Measurements from ENCODE around the gene IMPA2. TPM values are rescaled to one million over a fixed set of nuclear protein-coding genes. Genes with fewer than 3 reads are reported as not detected.
"Not testable (repeated sequence)": the region's sequence is repeated elsewhere in the genome, so short reads cannot be mapped to it uniquely, and the experiment has no call there.

Gene IMPA2
- total and polyA plus RNA-seq, 4 donors, result 43.4 to 65.4 (median 61.5) TPM

GRCh38 chr18:12066910-12067511 is 85.7 kb downstream of the IMPA2 start:
- ATAC-seq (ENCODE audit: insufficient read depth, low FRiP score) (no peak), DNase-seq (no peak)
- WGBS, 2 donors, result 98 to 99% methylated on average over 47 of the region's 47 CpGs
- Histone ChIP-seq H3K36me3 (ENCODE audit: control insufficient read depth in 4 of 4, insufficient read depth in 4 of 4, low read length in 4 of 4) (no peaks in the 10 kb centered on the region), H3K27me3 (ENCODE audit: control insufficient read depth in 3 of 3, insufficient read depth in 3 of 3, low read length in 2 of 3) (no peaks in the 10 kb centered on the region), H3K9me3 (ENCODE audit: control insufficient read depth in 4 of 4, insufficient read depth in 3 of 4, low read length in 3 of 4) (no peaks in the 10 kb centered on the region), H3K27ac (ENCODE audit: low read depth in 1 of 2, low read length in 1 of 2) (no peak overlapping the region), H3K4me3 (no peak overlapping the region), H3K4me1 (ENCODE audit: control insufficient read depth in 5 of 5, insufficient read depth in 5 of 5, low read length in 5 of 5) (peaks cover 0 to 2% (median 0%) of the 10 kb centered on the region in 5 donors), H3K9ac (ENCODE audit: insufficient read depth in 1 of 2, low read length in 2 of 2) (no peak overlapping the region)
- TF ChIP-seq CTCF (IDR thresholded peaks at IDR 0.05; ENCODE audit: control extremely low read depth, extremely low read depth), result no peak

DNA sequence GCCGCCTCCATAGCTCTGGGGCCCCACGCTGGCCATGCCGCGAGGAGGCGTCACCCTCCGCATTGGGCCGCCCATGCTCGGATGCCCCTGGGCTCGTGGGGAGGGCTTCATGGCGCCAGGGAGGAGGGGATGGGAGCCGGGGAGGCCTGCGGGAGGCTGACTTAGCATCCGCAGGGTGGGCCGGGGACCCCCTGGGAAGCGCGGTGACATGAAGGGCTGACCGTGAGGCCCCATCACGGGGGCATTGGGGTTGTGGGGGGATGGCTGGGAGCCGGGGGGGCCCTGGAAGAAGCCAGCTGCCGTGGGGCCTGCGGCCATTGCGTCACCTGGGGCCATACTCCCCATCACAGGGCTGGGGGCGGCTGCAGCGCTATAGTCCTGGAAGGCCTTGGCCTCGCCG is 86.4 kb downstream of the IMPA2 start:
- Histone ChIP-seq H3K9me3 (ENCODE audit: control insufficient read depth in 4 of 4, insufficient read depth in 3 of 4, low read length in 3 of 4) (no peaks in the 10 kb centered on the region), H3K27me3 (ENCODE audit: control insufficient read depth in 3 of 3, insufficient read depth in 3 of 3, low read length in 2 of 3) (no peaks in the 10 kb centered on the region), H3K27ac (ENCODE audit: low read depth in 1 of 2, low read length in 1 of 2) (no peak overlapping the region), H3K4me1 (ENCODE audit: control insufficient read depth in 5 of 5, insufficient read depth in 5 of 5, low read length in 5 of 5) (peaks cover 0 to 2% (median 0%) of the 10 kb centered on the region in 5 donors), H3K36me3 (ENCODE audit: control insufficient read depth in 4 of 4, insufficient read depth in 4 of 4, low read length in 4 of 4) (no peaks in the 10 kb centered on the region), H3K4me3 (no peak overlapping the region), H3K9ac (ENCODE audit: insufficient read depth in 1 of 2, low read length in 2 of 2) (no peak overlapping the region)
- TF ChIP-seq CTCF (IDR thresholded peaks at IDR 0.05; ENCODE audit: control extremely low read depth, extremely low read depth), result no peak
- no peak for ATAC-seq (ENCODE audit: insufficient read depth, low FRiP score)
- no peak for DNase-seq
- 97% methylated on average over 22 to 26 of the region's 26 CpGs for WGBS, 2 donors

DNA sequence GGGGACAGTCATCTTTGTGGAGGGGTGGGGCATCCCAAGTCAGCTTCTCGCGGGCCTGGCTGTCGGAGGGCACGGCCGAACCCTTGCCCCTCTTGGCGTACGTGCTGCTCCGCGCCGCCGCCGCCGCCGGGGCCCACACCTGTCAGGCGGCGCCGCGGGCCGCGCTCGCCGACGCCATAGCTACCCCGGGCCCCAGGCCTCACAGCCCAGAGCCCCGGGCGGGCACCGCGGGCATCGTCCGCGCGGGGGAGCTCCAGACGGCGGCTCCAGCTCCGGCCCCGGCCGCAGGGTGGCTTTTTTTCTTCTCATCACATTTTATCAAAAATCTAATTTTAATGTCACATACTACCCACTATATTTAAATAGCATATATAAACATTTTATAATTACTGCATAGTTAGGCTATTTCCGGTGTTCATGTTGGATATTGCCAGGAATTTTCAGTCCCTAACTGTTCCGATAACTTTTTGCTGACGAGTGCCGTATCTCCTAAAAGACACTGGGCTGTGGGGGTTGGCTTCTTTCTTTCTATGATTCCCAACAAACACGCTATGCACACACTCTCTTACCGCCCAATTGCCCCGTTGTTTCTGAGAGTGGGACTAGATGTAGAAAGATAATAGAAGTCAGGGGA is 87.1 kb downstream of the IMPA2 start:
- not testable (repeated sequence) for H3K9me3 ChIP-seq (ENCODE audit: control insufficient read depth in 4 of 4, insufficient read depth in 3 of 4, low read length in 3 of 4); H3K27me3 ChIP-seq (ENCODE audit: control insufficient read depth in 3 of 3, insufficient read depth in 3 of 3, low read length in 2 of 3); H3K4me3 ChIP-seq; H3K36me3 ChIP-seq (ENCODE audit: control insufficient read depth in 4 of 4, insufficient read depth in 4 of 4, low read length in 4 of 4); H3K4me1 ChIP-seq (ENCODE audit: control insufficient read depth in 5 of 5, insufficient read depth in 5 of 5, low read length in 5 of 5); H3K27ac ChIP-seq (ENCODE audit: low read depth in 1 of 2, low read length in 1 of 2)
- peak in 1 of 3 donors; percentile 53 for DNase-seq
- H3K9ac ChIP-seq (ENCODE audit: insufficient read depth in 1 of 2, low read length in 2 of 2), result peak overlapping the region in 1 of 2 donors; percentile 75
- ATAC-seq (ENCODE audit: insufficient read depth, low FRiP score), result peak; percentile 77
- 80% methylated on average over 44 of the region's 44 CpGs for WGBS, 2 donors

DNA sequence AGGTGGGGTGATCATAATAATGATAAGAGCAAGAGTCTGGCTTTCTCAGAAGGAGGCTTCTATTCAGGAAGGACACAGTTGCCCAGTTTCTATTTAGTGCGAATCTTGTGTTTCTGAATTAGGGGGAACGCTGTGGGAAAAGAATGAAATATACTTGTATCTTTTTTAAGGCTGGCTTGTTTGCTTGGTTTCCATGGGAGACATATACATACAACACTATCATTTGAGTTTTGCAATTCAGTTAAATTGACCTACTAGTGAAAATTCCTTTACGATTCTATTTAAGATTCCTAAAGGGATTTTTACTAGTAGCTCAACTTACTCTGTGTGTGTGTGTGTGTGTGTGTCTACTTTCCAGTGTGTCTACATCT is 87.6 kb downstream of the IMPA2 start:
- no peak for TF ChIP-seq CTCF (IDR thresholded peaks at IDR 0.05; ENCODE audit: control extremely low read depth, extremely low read depth)
- Histone ChIP-seq H3K9ac (ENCODE audit: insufficient read depth in 1 of 2, low read length in 2 of 2) (peak overlapping the region in 1 of 2 donors; percentile 75), H3K4me1 (ENCODE audit: control insufficient read depth in 5 of 5, insufficient read depth in 5 of 5, low read length in 5 of 5) (peaks cover 0 to 2% (median 0%) of the 10 kb centered on the region in 5 donors), H3K27me3 (ENCODE audit: control insufficient read depth in 3 of 3, insufficient read depth in 3 of 3, low read length in 2 of 3) (no peaks in the 10 kb centered on the region), H3K36me3 (ENCODE audit: control insufficient read depth in 4 of 4, insufficient read depth in 4 of 4, low read length in 4 of 4) (no peaks in the 10 kb centered on the region), H3K9me3 (ENCODE audit: control insufficient read depth in 4 of 4, insufficient read depth in 3 of 4, low read length in 3 of 4) (no peaks in the 10 kb centered on the region), H3K27ac (ENCODE audit: low read depth in 1 of 2, low read length in 1 of 2) (no peak overlapping the region), H3K4me3 (no peak overlapping the region)
- WGBS, 2 donors, result 70 to 87% methylated on average over 3 of the region's 3 CpGs
- peak in 2 of 3 donors; percentile 81 to 84 for DNase-seq
- ATAC-seq (ENCODE audit: insufficient read depth, low FRiP score), result no peak

DNA sequence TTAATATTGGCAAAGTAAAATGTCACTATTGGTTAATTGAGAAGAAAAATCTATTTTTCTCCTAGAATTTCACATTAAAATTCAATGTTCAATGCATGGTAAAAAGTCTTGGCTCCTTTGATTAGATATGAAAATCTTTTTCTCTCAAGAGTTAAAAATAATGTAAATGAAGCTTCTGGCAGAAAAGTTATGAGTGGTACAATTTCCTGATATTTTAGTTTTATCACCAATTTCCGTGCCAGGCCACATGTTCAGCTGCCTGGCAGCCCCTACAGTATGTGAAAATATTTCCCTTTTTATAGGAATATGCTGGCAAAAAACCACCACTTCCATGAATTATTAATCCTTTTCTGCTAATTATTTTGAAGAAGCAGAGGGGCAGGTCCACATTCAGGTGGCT is 89.8 kb downstream of the IMPA2 start:
- H3K4me3 ChIP-seq; H3K36me3 ChIP-seq (ENCODE audit: control insufficient read depth in 4 of 4, insufficient read depth in 4 of 4, low read length in 4 of 4); H3K9me3 ChIP-seq (ENCODE audit: control insufficient read depth in 4 of 4, insufficient read depth in 3 of 4, low read length in 3 of 4); DNase-seq; H3K27ac ChIP-seq (ENCODE audit: low read depth in 1 of 2, low read length in 1 of 2); H3K9ac ChIP-seq (ENCODE audit: insufficient read depth in 1 of 2, low read length in 2 of 2); ATAC-seq (ENCODE audit: insufficient read depth, low FRiP score); H3K4me1 ChIP-seq (ENCODE audit: control insufficient read depth in 5 of 5, insufficient read depth in 5 of 5, low read length in 5 of 5); H3K27me3 ChIP-seq (ENCODE audit: control insufficient read depth in 3 of 3, insufficient read depth in 3 of 3, low read length in 2 of 3): not testable (repeated sequence)
- 75% methylated on average over 1 of the region's 1 CpG for WGBS, 2 donors
